GM21786 (cell line): Measurements from ENCODE around the gene IFT122.
"Not testable (repeated sequence)": the region's sequence is repeated elsewhere in the genome, so short reads cannot be mapped to it uniquely, and the experiment has no call there.

Experiments
- ATAC-seq: cut with Tn5 transposase; IDR thresholded peaks from one replicate; pipeline ENCODE4 v1.9.1; 2021; ENCODE audit not compliant: unreplicated experiment

IFT122 gene

GRCh38 chr3:129532261-129532660 is 92.2 kb downstream of the IFT122 start:
- no peak for ATAC-seq

DNA sequence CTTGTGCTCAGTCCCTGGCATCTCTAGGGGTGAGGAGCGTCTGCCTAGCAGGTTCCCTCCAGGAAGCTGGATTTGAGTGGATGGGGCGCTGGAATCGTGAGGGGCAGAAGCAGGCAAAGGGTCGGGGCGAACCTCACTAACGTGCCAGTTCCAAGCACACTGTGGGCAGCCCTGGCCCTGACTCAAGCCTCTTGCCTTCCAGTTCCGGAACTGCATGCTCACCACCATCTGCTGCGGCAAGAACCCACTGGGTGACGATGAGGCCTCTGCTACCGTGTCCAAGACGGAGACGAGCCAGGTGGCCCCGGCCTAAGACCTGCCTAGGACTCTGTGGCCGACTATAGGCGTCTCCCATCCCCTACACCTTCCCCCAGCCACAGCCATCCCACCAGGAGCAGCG is 93.4 kb downstream of the IFT122 start:
- ATAC-seq = no peak

DNA sequence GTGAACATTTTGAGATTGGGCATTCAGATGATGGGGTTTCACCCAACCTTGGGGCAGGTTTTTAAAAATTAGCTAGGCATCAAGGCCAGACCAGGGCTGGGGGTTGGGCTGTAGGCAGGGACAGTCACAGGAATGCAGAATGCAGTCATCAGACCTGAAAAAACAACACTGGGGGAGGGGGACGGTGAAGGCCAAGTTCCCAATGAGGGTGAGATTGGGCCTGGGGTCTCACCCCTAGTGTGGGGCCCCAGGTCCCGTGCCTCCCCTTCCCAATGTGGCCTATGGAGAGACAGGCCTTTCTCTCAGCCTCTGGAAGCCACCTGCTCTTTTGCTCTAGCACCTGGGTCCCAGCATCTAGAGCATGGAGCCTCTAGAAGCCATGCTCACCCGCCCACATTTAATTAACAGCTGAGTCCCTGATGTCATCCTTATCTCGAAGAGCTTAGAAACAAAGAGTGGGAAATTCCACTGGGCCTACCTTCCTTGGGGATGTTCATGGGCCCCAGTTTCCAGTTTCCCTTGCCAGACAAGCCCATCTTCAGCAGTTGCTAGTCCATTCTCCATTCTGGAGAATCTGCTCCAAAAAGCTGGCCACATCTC is 94.5 kb downstream of the IFT122 start:
- ATAC-seq = no peak

DNA sequence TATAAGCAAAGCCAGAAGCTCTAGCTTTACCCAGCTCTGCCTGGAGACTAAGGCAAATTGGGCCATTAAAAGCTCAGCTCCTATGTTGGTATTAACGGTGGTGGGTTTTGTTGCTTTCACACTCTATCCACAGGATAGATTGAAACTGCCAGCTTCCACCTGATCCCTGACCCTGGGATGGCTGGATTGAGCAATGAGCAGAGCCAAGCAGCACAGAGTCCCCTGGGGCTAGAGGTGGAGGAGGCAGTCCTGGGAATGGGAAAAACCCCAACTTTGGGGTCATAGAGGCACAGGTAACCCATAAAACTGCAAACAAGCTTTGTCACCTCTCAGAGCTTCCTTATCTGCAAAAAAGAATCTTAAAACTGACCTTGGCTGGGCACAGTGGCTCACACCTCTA is 95.1 kb downstream of the IFT122 start:
- ATAC-seq = no peak

- ATAC-seq = no peak
These were observed 96.3 kb downstream of the IFT122 start for GRCh38 chr3:129536374-129536667.

GRCh38 chr3:129536804-129537203 is 96.8 kb downstream of the IFT122 start:
- no peak for ATAC-seq

DNA sequence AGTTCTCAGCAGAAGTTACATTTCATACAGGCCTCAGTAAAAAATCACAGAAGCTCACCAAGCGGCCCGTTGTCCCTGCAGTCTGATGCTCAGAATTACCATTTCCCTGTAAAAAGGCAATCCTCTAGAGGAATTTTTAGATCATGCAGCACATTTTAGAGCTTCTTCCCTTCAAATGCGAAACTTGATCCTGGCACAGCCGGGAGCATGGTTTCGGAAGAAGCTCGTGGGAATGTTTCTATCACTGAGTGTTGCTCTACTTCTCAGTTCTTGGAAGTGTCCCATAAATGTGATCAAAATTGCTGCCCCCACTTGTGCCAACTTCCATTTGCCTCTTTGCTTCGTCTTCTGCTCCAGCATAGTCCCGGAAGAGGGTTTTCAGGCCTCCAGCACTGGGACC is 99.2 kb downstream of the IFT122 start:
- no peak for ATAC-seq

- no peak for ATAC-seq
These were observed 100.9 kb downstream of the IFT122 start for GRCh38 chr3:129540776-129541516.

DNA sequence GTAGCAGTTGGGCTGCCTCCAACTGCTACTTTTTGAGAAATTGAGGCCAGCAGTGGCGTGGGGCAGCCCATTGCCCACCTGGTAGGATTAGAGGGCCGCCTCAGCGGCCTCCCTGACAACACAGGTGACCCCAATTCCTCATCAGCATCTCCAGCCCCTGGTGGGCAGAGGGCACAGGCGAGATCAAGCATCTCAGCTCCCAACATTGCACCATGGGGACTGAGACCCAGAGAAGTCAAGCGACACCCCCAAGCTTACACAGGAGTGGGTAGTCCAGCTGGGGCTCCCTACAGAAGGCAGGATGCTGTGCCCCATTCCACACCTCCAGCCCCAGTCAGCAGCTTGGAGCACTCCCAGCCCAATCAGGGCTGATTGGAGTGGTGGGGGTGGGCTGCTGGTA is 102.7 kb downstream of the IFT122 start:
- no peak for ATAC-seq

- ATAC-seq = no peak
These were observed 103.2 kb downstream of the IFT122 start, which contains the start of gene H1-8 for GRCh38 chr3:129543156-129543790. TSS of gene H1-8 (plus strand) at chr3:129543175. CDS start at chr3:129543219, 44 bp downstream.

GRCh38 chr3:129543999-129544398 is 104.0 kb downstream of the IFT122 start:
- no peak for ATAC-seq

DNA sequence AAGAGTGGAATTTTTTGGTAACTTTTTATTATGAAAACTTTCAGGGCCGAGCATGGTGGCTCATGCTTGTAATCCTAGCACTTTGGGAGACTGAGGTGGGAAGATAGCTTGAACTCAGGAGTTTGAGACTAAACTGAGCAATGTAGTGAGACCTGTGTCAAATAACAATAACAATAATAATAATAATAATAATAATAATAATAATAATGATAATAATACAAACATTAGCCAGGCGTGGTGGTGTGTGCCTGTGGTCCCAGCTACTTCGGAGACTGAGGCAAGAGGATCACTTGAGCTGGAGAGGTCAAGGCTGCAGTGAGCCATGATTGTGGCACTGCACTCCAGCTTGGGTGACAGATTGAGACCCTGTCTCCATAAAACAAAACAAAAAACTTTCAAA is 105.9 kb downstream of the IFT122 start:
- ATAC-seq = not testable (repeated sequence)

DNA sequence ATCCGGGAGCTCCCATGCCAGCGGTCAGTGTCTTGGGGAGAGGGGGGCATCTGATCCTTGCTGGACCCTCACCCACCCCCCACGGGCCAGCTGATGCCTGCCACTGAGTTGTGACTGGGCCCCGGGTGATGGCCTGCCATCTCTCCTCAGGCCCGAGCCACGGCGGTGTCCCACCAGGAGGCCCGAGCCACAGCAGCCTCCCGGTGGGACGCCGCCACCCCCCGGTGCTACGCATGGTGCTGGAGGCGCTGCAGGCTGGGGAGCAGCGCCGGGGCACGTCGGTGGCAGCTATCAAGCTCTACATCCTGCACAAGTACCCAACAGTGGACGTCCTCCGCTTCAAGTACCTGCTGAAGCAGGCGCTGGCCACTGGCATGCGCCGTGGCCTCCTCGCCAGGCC is 107.2 kb downstream of the IFT122 start:
- ATAC-seq = no peak

GRCh38 chr3:129548104-129548965 is 108.3 kb downstream of the IFT122 start:
- ATAC-seq = no peak

- no peak for ATAC-seq
These were observed 109.2 kb downstream of the IFT122 start for GRCh38 chr3:129549006-129549800.

DNA sequence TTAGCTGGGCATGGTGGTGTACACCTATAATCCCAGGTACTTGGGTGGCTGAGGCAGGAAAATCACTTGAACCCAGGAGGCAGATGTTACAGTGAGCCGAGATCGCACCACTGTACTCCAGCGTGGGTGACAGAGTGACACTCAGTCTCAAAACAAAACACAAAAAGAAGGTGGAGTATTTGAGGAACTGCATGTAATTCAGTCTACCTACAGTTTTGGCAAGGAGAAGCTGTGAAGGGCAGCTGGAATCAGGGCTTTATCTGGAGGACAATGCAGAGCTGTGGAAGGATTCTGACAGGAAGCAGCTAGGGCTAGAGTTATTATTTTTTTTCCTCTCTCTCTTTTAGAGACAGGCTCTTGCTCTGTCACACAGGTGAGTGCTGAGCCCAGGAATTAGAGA is 109.8 kb downstream of the IFT122 start:
- no peak for ATAC-seq

DNA sequence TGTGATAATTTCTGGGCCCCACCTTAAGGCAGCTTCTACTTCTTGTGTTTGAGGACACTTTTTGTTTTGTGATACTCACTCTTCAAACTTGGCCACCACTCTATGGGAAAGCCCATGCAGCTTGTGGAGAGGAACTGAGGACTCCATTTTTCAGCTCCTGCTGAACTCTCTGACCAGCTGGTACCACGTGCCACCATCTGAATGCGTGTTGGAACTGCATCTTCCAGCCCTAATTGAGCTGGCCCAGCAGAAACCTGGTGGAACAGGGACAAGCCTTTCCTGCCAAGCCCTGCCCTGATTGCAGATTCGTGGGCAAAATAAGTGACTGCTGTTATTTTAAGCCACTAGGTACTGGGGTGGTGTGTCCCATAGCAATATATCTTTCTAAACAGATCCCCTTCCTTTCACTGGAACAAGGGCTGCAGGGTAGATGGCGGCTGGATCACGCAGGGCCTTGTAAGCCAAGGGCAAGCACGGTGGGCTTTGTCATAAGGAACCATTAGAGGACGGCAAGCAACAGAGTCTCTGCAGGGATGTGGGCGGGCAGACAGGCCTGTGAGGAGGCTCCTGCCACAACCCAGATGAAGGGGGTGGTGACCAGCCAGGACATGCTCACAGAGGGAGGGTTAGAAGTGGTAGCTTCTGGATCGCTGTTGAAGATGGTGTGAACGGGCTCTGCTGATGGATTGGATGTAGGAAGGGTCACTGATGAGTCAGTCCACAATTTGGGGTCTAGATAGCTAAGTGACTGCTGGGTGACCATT is 112.4 kb downstream of the IFT122 start:
- ATAC-seq = no peak

DNA sequence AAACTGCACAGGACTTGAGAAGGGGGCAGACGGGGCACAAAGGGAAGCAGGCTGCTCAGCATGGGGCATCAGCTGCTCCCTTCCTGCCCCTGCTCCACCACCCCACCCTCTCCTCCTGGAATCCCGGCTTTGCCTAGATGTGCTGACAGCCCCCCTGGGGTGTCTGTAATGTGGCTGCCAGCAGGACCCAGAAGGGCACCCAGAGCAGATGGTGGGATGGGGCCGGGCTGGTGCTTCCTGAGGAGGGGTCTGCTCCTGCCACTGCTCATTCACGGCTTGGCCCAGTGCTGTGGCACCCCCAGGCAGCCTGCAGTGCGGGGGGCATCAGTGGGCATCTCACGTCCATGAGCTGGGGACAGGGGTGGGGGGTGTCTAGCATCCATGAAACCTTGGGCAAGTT is 113.1 kb downstream of the IFT122 start:
- no peak for ATAC-seq

GRCh38 chr3:129553719-129554118 is 113.7 kb downstream of the IFT122 start:
- ATAC-seq = no peak
